HEK293T (cell line): ENCODE results near the gene WRAP53.

Experiments used
- CTCF ChIA-PET: fragments of 350-600 bp; formaldehyde crosslinking; extraction: SDS; loops from one replicate; lab custom pipeline; 2021; ENCODE audit warnings: antibody characterized with exemption, inconsistent platforms; lab: Yijun Ruan, JAX
- POLR2A ChIA-PET: fragments of 350-600 bp; formaldehyde crosslinking; extraction: SDS; loops from one replicate; lab custom pipeline; 2020; ENCODE audit warnings: antibody characterized with exemption, inconsistent platforms; lab: Yijun Ruan, JAX
- DNase-seq: peaks from one replicate; pipeline ENCODE4 v3.0.0; 2012; ENCODE audit warnings: mixed read lengths; ENCODE audit errors: extremely low spot score
- ARNT ChIP-seq: fragments of 450-650 bp; IDR thresholded peaks from 2 replicates; pipeline ENCODE4 v1.6.1; 2017; ENCODE audit warnings: mild to moderate bottlenecking
- BHLHE40 ChIP-seq: fragments of 450-650 bp; IDR thresholded peaks from 2 replicates; pipeline ENCODE4 v1.6.1; 2016; ENCODE audit warnings: mild to moderate bottlenecking, moderate library complexity, borderline replicate concordance
- CTBP1 ChIP-seq: fragments of 450-650 bp; IDR thresholded peaks from 2 replicates; pipeline ENCODE4 v1.6.1; 2016; ENCODE audit warnings: borderline replicate concordance
- ELF4 ChIP-seq: fragments of 450-650 bp; IDR thresholded peaks from 2 replicates; pipeline ENCODE4 v1.6.1; 2017; ENCODE audit warnings: antibody characterized with exemption
- FOXA1 ChIP-seq: fragments of 450-650 bp; IDR thresholded peaks from 2 replicates; pipeline ENCODE4 v1.6.1; 2016; ENCODE audit warnings: mild to moderate bottlenecking
- FOXK2 ChIP-seq: fragments of 450-650 bp; IDR thresholded peaks from 2 replicates; pipeline ENCODE4 v1.6.1; 2016; ENCODE audit warnings: mild to moderate bottlenecking
- FOXM1 ChIP-seq: fragments of 450-650 bp; IDR thresholded peaks from 2 replicates; pipeline ENCODE4 v1.6.1; 2017; ENCODE audit warnings: mild to moderate bottlenecking, borderline replicate concordance
- HDGF ChIP-seq: fragments of 450-650 bp; IDR thresholded peaks from 2 replicates; pipeline ENCODE4 v1.6.1; 2017; ENCODE audit warnings: antibody characterized with exemption, borderline replicate concordance
- L3MBTL2 ChIP-seq: fragments of 450-650 bp; conservative IDR thresholded peaks from 2 replicates; pipeline ENCODE4 v1.6.1; 2016; ENCODE audit warnings: mild to moderate bottlenecking
- LEF1 ChIP-seq: fragments of 450-650 bp; IDR thresholded peaks from 2 replicates; pipeline ENCODE4 v1.6.1; 2017; ENCODE audit warnings: mild to moderate bottlenecking, borderline replicate concordance
- NFRKB ChIP-seq: fragments of 450-650 bp; IDR thresholded peaks from 2 replicates; pipeline ENCODE4 v1.6.1; 2016; ENCODE audit warnings: mild to moderate bottlenecking, moderate library complexity
- SP1 ChIP-seq: fragments of 450-650 bp; IDR thresholded peaks from 2 replicates; pipeline ENCODE4 v1.6.1; 2017
- SUZ12 ChIP-seq: fragments of 450-650 bp; IDR thresholded peaks from 2 replicates; pipeline ENCODE4 v1.6.1; 2016; ENCODE audit warnings: mild to moderate bottlenecking
- TARDBP ChIP-seq: fragments of 450-650 bp; IDR thresholded peaks from 2 replicates; pipeline ENCODE4 v1.6.1; 2016
- ZNF384 ChIP-seq: fragments of 450-650 bp; IDR thresholded peaks from 2 replicates; pipeline ENCODE4 v1.6.1; 2016
- TF ChIP-seq, protein P1 (sequence below): fragments of 450-650 bp; IDR thresholded peaks from 2 replicates; pipeline ENCODE4 v1.6.1; 2016

The WRAP53 gene

DNA sequence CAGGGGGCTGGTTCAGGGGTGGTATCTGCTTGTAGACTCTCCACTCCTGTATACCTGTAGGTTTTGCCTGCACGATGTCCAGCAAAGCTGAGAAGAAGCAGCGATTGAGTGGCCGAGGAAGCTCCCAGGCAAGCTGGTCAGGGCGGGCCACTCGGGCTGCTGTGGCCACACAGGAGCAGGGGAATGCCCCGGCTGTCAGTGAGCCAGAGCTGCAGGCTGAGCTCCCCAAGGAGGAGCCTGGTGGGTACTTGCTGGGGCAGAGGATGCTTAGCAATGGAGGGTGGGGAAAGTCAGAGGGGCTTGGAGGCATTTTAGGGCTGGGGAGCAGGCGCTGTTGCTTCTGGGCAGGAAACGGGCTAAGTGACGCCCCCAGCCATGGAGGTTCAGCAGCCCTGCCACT lies 31.4 kb downstream of the WRAP53 start:
- TF ChIP-seq ELF4 = no peak
- TF ChIP-seq SP1 = no peak
- TF ChIP-seq, protein P1, sequence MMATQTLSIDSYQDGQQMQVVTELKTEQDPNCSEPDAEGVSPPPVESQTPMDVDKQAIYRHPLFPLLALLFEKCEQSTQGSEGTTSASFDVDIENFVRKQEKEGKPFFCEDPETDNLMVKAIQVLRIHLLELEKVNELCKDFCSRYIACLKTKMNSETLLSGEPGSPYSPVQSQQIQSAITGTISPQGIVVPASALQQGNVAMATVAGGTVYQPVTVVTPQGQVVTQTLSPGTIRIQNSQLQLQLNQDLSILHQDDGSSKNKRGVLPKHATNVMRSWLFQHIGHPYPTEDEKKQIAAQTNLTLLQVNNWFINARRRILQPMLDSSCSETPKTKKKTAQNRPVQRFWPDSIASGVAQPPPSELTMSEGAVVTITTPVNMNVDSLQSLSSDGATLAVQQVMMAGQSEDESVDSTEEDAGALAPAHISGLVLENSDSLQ = no peak
- no peak for TF ChIP-seq CTBP1
- no peak for TF ChIP-seq FOXK2
- no peak for TF ChIP-seq FOXM1
- TF ChIP-seq TARDBP = no peak
- no peak for TF ChIP-seq BHLHE40
- POLR2A ChIA-PET = interaction anchor here (2.3 kb wide), 1 partner anchor 32 kb away, joined by 7 read pairs; the partner anchor contains the start of gene TP53
- CTCF ChIA-PET = no interaction called here

DNA sequence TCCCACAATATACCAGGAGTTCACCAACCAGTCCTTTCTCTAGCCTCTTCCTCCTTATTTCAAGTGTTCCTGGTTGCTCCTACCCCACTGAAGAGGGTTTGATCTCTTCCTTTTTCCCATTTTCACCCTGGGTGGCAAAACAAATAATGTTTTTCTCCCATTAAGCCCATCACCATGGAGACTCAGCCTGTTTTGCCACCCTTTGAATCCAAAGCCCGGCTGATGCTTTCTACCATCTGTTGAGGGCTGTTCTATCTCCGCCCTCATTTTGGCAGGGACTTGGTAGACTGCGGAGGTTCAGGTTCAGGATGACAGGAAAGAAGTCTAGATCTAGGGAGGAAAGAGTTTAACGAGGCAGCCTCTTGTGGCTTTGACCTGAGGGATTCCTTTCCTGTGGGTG lies 31.8 kb downstream of the WRAP53 start:
- DNase-seq = no peak
- ChIA-PET CTCF (no interaction called here), POLR2A (interaction anchor here (2.3 kb wide), 1 partner anchor 33 kb away, joined by 7 read pairs; the partner anchor contains the start of gene TP53)
- TF ChIP-seq ELF4 (no peak), SP1 (no peak), L3MBTL2 (no peak), FOXA1 (no peak), FOXM1 (no peak), SUZ12 (no peak), ARNT (no peak), TARDBP (no peak)
- TF ChIP-seq, protein P1 = no peak

More for the DNA sequence above, 31.4 kb downstream of the WRAP53 start:
- DNase-seq = no peak

DNA sequence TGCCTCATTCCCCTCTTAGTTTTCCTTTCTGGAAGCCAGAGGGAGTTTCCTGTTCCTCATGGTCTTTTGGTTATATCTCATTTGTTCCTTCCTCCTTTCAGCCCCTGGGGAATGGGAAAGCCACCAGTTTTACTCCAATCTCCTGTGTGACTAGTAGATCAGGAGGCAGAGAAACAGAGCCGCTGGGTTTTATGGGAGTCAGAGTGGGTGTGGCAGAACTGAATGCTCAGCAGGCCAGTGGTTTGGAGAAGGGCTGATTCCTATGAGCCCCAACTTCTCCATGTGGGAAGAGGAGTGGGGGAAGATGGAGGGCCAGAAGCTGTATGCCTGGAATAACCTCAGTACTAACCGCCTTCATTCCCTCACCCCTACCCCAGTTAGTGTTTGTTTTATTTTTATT lies 33.3 kb downstream of the WRAP53 start:
- TF ChIP-seq NFRKB (no peak), ZNF384 (no peak), SUZ12 (no peak), FOXK2 (no peak), SP1 (no peak), LEF1 (no peak), FOXM1 (no peak), TARDBP (no peak), L3MBTL2 (no peak), BHLHE40 (no peak), ELF4 (no peak), HDGF (no peak), CTBP1 (no peak), FOXA1 (no peak), ARNT (no peak)
- TF ChIP-seq, protein P1 = no peak
- CTCF ChIA-PET = interaction anchor here (1.1 kb wide), 1 partner anchor 34 kb away, joined by 3 read pairs; the partner anchor contains the start of gene WRAP53
- no peak for DNase-seq
- POLR2A ChIA-PET = interaction anchor here (0.8 to 1.0 kb wide), 2 partner anchors 34 to 136 kb away, joined by 3 read pairs; partner anchors contain the start of genes CYB5D1, NAA38 and TP53

DNA sequence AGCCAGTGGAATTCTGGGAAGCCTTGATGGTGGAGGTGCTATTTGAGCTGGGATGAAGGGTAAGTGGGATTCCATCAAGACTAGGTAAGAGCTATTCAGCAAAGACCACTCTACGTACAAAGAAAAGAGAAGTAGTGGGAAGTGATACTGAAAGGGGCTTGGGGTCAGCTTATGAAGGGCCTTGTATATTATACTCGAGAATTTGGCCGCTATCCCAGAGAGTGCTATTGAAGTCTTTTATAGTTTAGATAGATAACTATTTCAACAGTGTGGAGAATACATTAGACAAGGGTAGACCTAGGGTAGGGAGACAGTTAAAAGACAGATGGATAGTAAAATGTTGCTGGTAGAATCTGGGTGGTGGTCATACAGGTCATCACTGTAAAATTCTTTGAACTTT lies 39.6 kb downstream of the WRAP53 start:
- CTCF ChIA-PET = no interaction called here
- POLR2A ChIA-PET = interaction anchor here (0.5 kb wide), 1 partner anchor 1849 kb away, joined by 3 read pairs; the partner anchor contains the start of gene CFAP52
- no peak for TF ChIP-seq LEF1
- no peak for TF ChIP-seq BHLHE40
- TF ChIP-seq L3MBTL2 = no peak
- TF ChIP-seq ARNT = no peak
- no peak for TF ChIP-seq FOXA1
- no peak for TF ChIP-seq TARDBP
- TF ChIP-seq, protein P1 = no peak
- TF ChIP-seq ELF4 = no peak

DNA sequence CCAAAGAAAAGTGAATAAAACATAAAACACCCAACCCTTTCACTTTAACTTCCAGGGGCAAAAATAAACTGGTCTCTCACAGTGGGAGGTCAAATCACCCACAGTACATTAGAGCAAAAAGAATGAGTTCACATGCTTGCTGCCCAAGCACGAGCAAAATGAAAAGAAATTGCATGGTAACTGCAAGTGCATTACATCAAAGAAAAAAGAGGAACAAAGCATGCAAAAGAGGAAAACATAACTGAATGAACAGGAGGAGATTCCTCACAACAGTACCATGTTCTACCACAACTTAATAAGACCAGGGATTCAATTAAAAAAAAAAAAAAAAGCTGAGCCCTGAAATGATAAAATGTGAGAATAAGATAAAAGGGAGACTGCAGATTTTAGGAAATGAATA lies 41.5 kb downstream of the WRAP53 start:
- ChIA-PET CTCF (interaction anchor here (0.8 kb wide), 1 partner anchor 19 kb away, joined by 3 read pairs; no protein-coding TSS in a partner anchor), POLR2A (interaction anchor here (1.7 kb wide), 1 partner anchor 41 kb away, joined by 3 read pairs; no protein-coding TSS in a partner anchor)
- TF ChIP-seq, protein P1 = no peak
- no peak for TF ChIP-seq FOXM1
- no peak for TF ChIP-seq NFRKB
- TF ChIP-seq SP1 = no peak
- no peak for TF ChIP-seq HDGF
- no peak for TF ChIP-seq BHLHE40
- no peak for TF ChIP-seq TARDBP
- TF ChIP-seq CTBP1 = no peak
- TF ChIP-seq L3MBTL2 = no peak
- no peak for DNase-seq

More for the DNA sequence above, 39.6 kb downstream of the WRAP53 start:
- no peak for DNase-seq
